ENCODE results near the gene ANKMY2.
"Not testable (repeated sequence)": the region's sequence is repeated elsewhere in the genome, so short reads cannot be mapped to it uniquely, and the experiment has no call there.

Gene ANKMY2

GRCh38 chr7:16659854-16660497 lies 14.4 kb upstream of the ANKMY2 start:
- not testable (repeated sequence) for DNase-seq (ENCODE audit: low read depth)

GRCh38 chr7:16657656-16658279 lies 12.2 kb upstream of the ANKMY2 start:
- no peak for DNase-seq (ENCODE audit: low read depth)

GRCh38 chr7:16656141-16656540 lies 10.6 kb upstream of the ANKMY2 start:
- DNase-seq (ENCODE audit: low read depth): no peak

GRCh38 chr7:16655394-16655793 lies 9.8 kb upstream of the ANKMY2 start:
- DNase-seq (ENCODE audit: low read depth): no peak

- DNase-seq (ENCODE audit: low read depth): no peak
Observed at GRCh38 chr7:16652888-16653287, 7.3 kb upstream of the ANKMY2 start.

GRCh38 chr7:16652240-16652583 lies 6.7 kb upstream of the ANKMY2 start:
- no peak for DNase-seq (ENCODE audit: low read depth)

- DNase-seq (ENCODE audit: low read depth): no peak
Observed at GRCh38 chr7:16651396-16652239, 6.1 kb upstream of the ANKMY2 start.

GRCh38 chr7:16650266-16650665 lies 4.7 kb upstream of the ANKMY2 start:
- DNase-seq (ENCODE audit: low read depth): no peak

- no peak for DNase-seq (ENCODE audit: low read depth)
Observed at GRCh38 chr7:16649196-16649595, 3.6 kb upstream of the ANKMY2 start.

GRCh38 chr7:16648551-16648950 lies 3.0 kb upstream of the ANKMY2 start:
- no peak for DNase-seq (ENCODE audit: low read depth)

- no peak for DNase-seq (ENCODE audit: low read depth)
Observed at GRCh38 chr7:16647435-16647960, 1.9 kb upstream of the ANKMY2 start.

GRCh38 chr7:16646472-16647072 lies 1.0 kb upstream of the ANKMY2 start:
- DNase-seq (ENCODE audit: low read depth): no peak

GRCh38 chr7:16644636-16645592 lies 640 bp downstream of the ANKMY2 start:
- no peak for DNase-seq (ENCODE audit: low read depth)

GRCh38 chr7:16644157-16644556 lies 1.4 kb downstream of the ANKMY2 start:
- no peak for DNase-seq (ENCODE audit: low read depth)

- DNase-seq (ENCODE audit: low read depth): no peak
Observed at GRCh38 chr7:16638282-16639280, 7.0 kb downstream of the ANKMY2 start.

- DNase-seq (ENCODE audit: low read depth): no peak
Observed at GRCh38 chr7:16637379-16637778, 8.2 kb downstream of the ANKMY2 start.

- no peak for DNase-seq (ENCODE audit: low read depth)
Observed at GRCh38 chr7:16636555-16637101, 8.9 kb downstream of the ANKMY2 start.

GRCh38 chr7:16634271-16634738 lies 11.2 kb downstream of the ANKMY2 start:
- no peak for DNase-seq (ENCODE audit: low read depth)

- no peak for DNase-seq (ENCODE audit: low read depth)
Observed at GRCh38 chr7:16630654-16631053, 14.9 kb downstream of the ANKMY2 start.

GRCh38 chr7:16627236-16627635 lies 18.3 kb downstream of the ANKMY2 start:
- DNase-seq (ENCODE audit: low read depth): no peak
